Vagina (tissue), 2 donors: ENCODE results near the gene TCP11L2. TPM values are rescaled to one million over a fixed set of nuclear protein-coding genes. Genes with fewer than 3 reads are reported as not detected.

Experiments used
- DNase-seq, 2 donors: peaks; one replicate each; pipeline ENCODE4 v3.0.0-alpha.2; 2017; ENCODE audit errors: extremely low spot score in 2 of 2
- H3K27ac ChIP-seq: fragments of 200-600 bp; sonication (generic); one replicate; pipeline ENCODE4 v1.5.1; 2019
- H3K27me3 ChIP-seq: fragments of 200-600 bp; sonication (generic); one replicate; pipeline ENCODE4 v1.5.1; 2019
- H3K36me3 ChIP-seq, 2 donors: fragments of 200-600 bp; sonication (generic); one replicate each; pipeline ENCODE4 v1.5.1; 2017 to 2019
- H3K4me1 ChIP-seq: fragments of 200-600 bp; sonication (generic); one replicate; pipeline ENCODE4 v1.5.1; 2019
- H3K4me3 ChIP-seq, 2 donors: fragments of 200-600 bp; sonication (generic); 1 replicate in 1 of 2; 2 replicates in 1 of 2; pipeline ENCODE4 v1.5.1; 2016 to 2019
- H3K9me3 ChIP-seq: fragments of 200-600 bp; sonication (generic); one replicate; pipeline ENCODE4 v1.5.1; 2019
- CTCF ChIP-seq, 3 experiments: fragments of 450-650 bp in 2 of 3; fragments of 200-600 bp in 1 of 3; sonication (generic) in 1 of 3; IDR thresholded peaks; one replicate each; pipeline ENCODE4 v1.5.1; 2017 to 2019; ENCODE audit warnings: antibody characterized with exemption in 3 of 3, mild to moderate bottlenecking in 2 of 3, moderate library complexity in 2 of 3
- POLR2A ChIP-seq, 2 donors: fragments of 450-650 bp; IDR thresholded peaks; one replicate each; pipeline ENCODE4 v1.6.1; 2017; ENCODE audit warnings: antibody characterized with exemption in 2 of 2, mild to moderate bottlenecking in 2 of 2, moderate library complexity in 2 of 2
- POLR2AphosphoS5 ChIP-seq, 2 donors: sonication (generic); formaldehyde crosslinking; IDR thresholded peaks; one replicate each; pipeline ENCODE4 v1.9.0; 2017; ENCODE audit warnings: antibody characterized with exemption in 2 of 2, mild to moderate bottlenecking in 2 of 2, low read depth in 1 of 2; ENCODE audit not compliant: insufficient read depth in 1 of 2
- intact Hi-C: fragments of 100-400 bp; cut with DNase I; formaldehyde crosslinking; loops from one replicate; pipeline ENCODE4 v1.15.1; 2023
- total RNA-seq: library from RNA; depleted of rRNA; stranded (reverse); fragments of >200 nt; gene quantifications from one replicate; pipeline ENCODE4 v1.2.3, GENCODE V29; 2016

The TCP11L2 gene
- total RNA-seq, 1 donor from 2014 or later = 47.1 TPM

- H3K27ac ChIP-seq = no peak overlapping the region
- DNase-seq = no peak
- intact Hi-C loops = no loop called here
- H3K9me3 ChIP-seq = no peaks in the 10 kb centered on the region
- H3K27me3 ChIP-seq = no peaks in the 10 kb centered on the region
- no peaks in the 10 kb centered on the region for H3K4me1 ChIP-seq
- TF ChIP-seq CTCF (IDR thresholded peaks at IDR 0.05) = no peak
- no peak for TF ChIP-seq POLR2A (IDR thresholded peaks at IDR 0.05)
- TF ChIP-seq POLR2AphosphoS5 (IDR thresholded peaks at IDR 0.05; ENCODE audit: insufficient read depth in 1 of 2, low read depth in 1 of 2) = no peak
- H3K4me3 ChIP-seq = no peak overlapping the region
- no peaks in the 10 kb centered on the region for H3K36me3 ChIP-seq
Observed at GRCh38 chr12:106271575-106272505, 30.7 kb upstream of the TCP11L2 start.

GRCh38 chr12:106273491-106273890 is 29.0 kb upstream of the TCP11L2 start:
- no peak for DNase-seq
- Histone ChIP-seq H3K4me1 (no peaks in the 10 kb centered on the region), H3K4me3 (no peak overlapping the region), H3K9me3 (no peaks in the 10 kb centered on the region), H3K36me3 (no peaks in the 10 kb centered on the region), H3K27ac (no peak overlapping the region), H3K27me3 (no peaks in the 10 kb centered on the region)
- TF ChIP-seq POLR2A (IDR thresholded peaks at IDR 0.05) (no peak), POLR2AphosphoS5 (IDR thresholded peaks at IDR 0.05; ENCODE audit: insufficient read depth in 1 of 2, low read depth in 1 of 2) (no peak), CTCF (IDR thresholded peaks at IDR 0.05) (no peak)
- intact Hi-C loops = no loop called here

- no peaks in the 10 kb centered on the region for H3K9me3 ChIP-seq
- H3K36me3 ChIP-seq = no peaks in the 10 kb centered on the region
- no peak for TF ChIP-seq POLR2A (IDR thresholded peaks at IDR 0.05)
- no peak for TF ChIP-seq CTCF (IDR thresholded peaks at IDR 0.05)
- TF ChIP-seq POLR2AphosphoS5 (IDR thresholded peaks at IDR 0.05; ENCODE audit: insufficient read depth in 1 of 2, low read depth in 1 of 2) = no peak
- intact Hi-C loops = no loop called here
- H3K4me1 ChIP-seq = no peaks in the 10 kb centered on the region
- DNase-seq = no peak
- H3K27me3 ChIP-seq = no peaks in the 10 kb centered on the region
- no peak overlapping the region for H3K4me3 ChIP-seq
- H3K27ac ChIP-seq = peak overlapping the region; percentile 29
Observed at GRCh38 chr12:106274012-106274411, 28.5 kb upstream of the TCP11L2 start.

GRCh38 chr12:106274575-106275121 is 27.9 kb upstream of the TCP11L2 start:
- no peak for DNase-seq
- H3K27ac ChIP-seq = peak overlapping the region; percentile 29
- TF ChIP-seq POLR2AphosphoS5 (IDR thresholded peaks at IDR 0.05; ENCODE audit: insufficient read depth in 1 of 2, low read depth in 1 of 2) = no peak
- TF ChIP-seq CTCF (IDR thresholded peaks at IDR 0.05) = no peak
- no peak for TF ChIP-seq POLR2A (IDR thresholded peaks at IDR 0.05)
- no peaks in the 10 kb centered on the region for H3K36me3 ChIP-seq
- H3K9me3 ChIP-seq = no peaks in the 10 kb centered on the region
- no peak overlapping the region for H3K4me3 ChIP-seq
- no peaks in the 10 kb centered on the region for H3K27me3 ChIP-seq
- intact Hi-C loops = no loop called here
- H3K4me1 ChIP-seq = no peaks in the 10 kb centered on the region

- Histone ChIP-seq H3K4me1 (no peaks in the 10 kb centered on the region), H3K36me3 (no peaks in the 10 kb centered on the region), H3K4me3 (no peak overlapping the region), H3K9me3 (no peaks in the 10 kb centered on the region), H3K27ac (no peak overlapping the region), H3K27me3 (no peaks in the 10 kb centered on the region)
- DNase-seq = no peak
- intact Hi-C loops = no loop called here
- no peak for TF ChIP-seq POLR2A (IDR thresholded peaks at IDR 0.05)
- TF ChIP-seq POLR2AphosphoS5 (IDR thresholded peaks at IDR 0.05; ENCODE audit: insufficient read depth in 1 of 2, low read depth in 1 of 2) = no peak
Observed at GRCh38 chr12:106275458-106275857, 27.1 kb upstream of the TCP11L2 start.
